ENCODE measurements around the gene INPP5F.
"Not testable (repeated sequence)": the region's sequence is repeated elsewhere in the genome, so short reads cannot be mapped to it uniquely, and the experiment has no call there.

The INPP5F gene

DNA sequence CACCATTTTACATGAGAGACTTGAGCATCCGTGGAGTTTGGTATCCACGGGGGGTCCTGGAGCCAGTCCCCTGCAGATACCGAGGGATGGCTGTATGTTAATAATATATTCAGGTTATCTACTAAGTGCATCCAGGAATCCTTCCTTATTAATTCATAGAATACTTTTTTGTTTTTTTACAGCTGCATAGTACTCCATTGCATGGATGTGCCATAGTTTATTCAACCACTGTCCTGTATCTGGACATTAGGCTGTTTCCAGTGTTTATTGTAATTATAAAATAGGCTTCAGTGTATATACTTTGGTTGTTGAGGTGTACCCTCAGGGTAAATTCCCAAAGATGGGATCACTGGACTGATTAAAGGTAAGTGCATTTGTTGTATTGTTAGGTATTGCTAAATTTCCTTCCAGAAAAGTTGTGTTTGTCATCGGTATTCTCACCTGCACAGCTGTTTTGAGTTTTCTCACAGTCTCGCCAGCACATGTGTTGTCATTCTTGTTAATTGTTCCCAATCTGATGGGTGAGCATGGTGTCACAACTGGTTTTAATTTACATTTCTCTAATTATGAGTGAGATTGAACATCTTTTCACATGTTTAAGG is 55.1 kb downstream of the INPP5F start:
- DNase-seq = no peak

DNA sequence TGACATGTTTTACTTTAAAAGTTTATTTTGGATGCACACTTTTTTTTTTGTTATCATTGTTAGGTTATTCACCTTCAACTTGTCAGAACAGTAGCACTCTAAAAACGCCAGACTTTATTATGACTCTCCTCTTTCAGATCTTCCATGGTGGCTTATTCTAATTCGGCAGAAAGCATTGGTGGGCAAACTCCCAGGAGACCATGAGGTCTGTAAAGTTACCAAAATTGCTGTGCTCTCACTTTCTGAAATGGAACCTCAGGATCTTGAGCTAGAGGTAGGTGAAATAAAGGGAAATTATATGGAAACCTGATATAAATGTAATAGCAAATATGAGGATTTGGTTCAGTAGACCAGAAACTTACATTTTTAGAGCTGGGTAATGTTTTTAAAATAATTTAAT is 55.6 kb downstream of the INPP5F start:
- DNase-seq = no peak

- DNase-seq = no peak
Observed at GRCh38 chr10:119782981-119783664, 57.3 kb downstream of the INPP5F start.

GRCh38 chr10:119783665-119784027 is 57.8 kb downstream of the INPP5F start:
- no peak for DNase-seq

DNA sequence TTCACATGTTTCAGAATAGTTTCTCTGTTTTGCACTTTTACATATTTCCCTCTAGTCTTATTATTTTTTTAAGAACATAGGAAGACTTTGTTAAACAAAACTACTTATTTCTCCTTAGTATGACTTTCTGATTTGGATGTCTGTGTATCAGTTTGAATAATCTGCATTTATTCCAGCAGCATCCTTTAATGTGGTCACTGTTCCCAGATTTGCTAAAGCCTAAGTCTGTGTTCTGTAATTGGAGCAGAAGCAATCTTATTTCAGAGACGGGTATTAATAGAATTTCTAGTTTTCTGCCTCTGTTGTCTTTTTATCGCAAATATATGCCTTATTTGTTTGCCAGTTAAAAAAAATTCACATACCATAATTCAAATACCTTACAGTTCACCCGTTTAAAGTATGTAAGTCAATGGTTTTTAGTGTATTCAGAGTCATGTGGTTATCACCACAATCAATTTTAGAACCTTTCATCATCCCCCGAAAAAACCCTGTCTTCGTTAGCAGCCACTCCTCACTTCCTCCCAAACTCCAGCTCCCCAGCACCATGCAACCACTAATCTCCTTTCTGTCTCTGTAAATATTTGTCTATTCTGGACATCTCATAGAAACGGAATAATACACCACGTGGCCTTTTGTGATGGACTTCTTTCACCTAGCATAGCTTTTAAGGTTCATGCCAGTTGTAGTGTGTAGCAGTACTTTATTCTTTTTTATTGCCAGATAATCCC is 58.7 kb downstream of the INPP5F start:
- no peak for DNase-seq

DNA sequence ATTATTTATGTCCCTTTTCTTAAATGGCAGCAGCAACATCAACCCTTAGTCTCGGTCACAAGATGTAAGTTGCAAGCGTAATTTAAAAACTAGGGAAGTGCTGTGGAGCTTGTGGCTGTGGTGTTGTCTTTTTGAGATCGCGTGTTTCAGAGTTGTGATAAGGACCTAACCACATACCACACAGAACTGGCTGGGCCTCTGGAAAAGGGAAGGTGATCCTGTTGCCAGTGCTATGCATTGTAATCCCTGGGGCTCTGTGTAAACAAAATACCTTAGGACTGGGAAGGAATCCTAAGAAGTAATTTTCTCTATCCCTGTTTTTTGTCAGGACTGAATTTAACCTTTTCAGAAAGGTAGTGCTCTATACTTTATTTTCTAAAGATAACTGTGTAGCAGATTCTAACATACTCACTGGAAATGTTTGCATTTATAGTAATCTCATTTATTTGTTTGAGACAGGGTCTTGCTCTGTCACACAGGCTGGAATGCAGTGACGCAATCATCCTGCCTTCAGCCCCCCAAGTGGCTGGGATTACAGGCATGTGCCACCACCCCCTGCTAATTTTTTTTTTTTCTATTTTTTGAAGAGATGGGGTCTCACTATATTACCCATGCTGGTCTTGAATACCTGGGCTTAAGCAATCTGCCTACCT is 60.4 kb downstream of the INPP5F start:
- DNase-seq = no peak

DNA sequence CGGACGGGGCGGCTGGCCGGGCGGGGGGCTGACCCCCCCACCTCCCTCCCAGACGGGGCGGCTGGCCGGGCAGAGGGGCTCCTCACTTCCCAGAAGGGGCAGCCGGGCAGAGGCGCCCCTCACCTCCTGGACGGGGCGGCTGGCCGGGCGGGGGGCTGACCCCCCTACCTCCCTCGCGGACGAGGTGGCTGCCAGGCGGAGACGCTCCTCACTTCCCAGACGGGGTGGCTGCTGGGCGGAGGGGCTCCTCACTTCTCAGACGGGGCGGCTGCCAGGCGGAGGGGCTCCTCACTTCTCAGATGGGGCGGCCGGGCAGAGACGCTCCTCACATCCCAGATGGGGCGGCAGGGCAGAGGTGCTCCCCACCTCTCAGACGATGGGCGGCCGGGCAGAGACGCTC is 69.3 kb downstream of the INPP5F start:
- DNase-seq = not testable (repeated sequence)

DNA sequence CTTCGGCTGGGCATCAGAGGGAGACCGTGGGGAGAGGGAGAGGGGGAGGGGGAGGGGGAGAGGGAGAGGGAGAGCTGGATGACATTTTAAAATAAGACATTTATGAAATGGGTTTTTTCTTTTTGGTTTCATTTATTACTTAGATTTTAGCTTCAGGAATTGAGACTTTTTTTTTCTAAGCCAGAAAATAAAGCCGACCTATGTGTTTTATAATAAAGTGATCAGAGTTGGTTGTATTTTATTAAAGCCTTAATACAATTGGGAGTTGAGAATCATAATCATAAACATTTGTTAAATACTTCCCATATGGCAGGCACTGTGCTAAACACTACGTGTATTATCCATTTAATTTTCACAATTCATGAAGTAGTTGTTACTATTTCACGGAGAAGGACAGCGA is 70.2 kb downstream of the INPP5F start:
- no peak for DNase-seq

GRCh38 chr10:119801176-119801575 is 75.3 kb downstream of the INPP5F start:
- no peak for DNase-seq

GRCh38 chr10:119801998-119802538 is 76.2 kb downstream of the INPP5F start:
- DNase-seq = no peak

DNA sequence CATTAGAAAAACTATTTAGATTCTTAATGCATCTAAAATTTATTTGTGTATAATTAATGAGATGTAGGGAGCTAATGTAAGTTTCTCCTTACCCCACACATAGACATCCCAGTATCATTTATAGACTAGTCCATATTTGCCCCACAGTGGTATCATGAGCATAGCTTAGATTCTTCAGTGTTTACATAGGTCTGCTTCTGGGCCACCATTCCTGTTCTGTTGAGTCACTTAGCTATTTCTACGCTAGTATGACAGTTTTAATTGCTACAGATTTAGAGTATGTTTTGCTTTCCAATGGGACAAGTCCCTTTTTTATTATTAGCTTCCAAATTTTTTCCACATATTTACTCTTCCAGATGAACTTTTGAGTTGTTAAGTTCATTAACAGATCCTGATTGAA is 77.4 kb downstream of the INPP5F start:
- DNase-seq = no peak

GRCh38 chr10:119805702-119806230 is 79.9 kb downstream of the INPP5F start:
- no peak for DNase-seq

DNA sequence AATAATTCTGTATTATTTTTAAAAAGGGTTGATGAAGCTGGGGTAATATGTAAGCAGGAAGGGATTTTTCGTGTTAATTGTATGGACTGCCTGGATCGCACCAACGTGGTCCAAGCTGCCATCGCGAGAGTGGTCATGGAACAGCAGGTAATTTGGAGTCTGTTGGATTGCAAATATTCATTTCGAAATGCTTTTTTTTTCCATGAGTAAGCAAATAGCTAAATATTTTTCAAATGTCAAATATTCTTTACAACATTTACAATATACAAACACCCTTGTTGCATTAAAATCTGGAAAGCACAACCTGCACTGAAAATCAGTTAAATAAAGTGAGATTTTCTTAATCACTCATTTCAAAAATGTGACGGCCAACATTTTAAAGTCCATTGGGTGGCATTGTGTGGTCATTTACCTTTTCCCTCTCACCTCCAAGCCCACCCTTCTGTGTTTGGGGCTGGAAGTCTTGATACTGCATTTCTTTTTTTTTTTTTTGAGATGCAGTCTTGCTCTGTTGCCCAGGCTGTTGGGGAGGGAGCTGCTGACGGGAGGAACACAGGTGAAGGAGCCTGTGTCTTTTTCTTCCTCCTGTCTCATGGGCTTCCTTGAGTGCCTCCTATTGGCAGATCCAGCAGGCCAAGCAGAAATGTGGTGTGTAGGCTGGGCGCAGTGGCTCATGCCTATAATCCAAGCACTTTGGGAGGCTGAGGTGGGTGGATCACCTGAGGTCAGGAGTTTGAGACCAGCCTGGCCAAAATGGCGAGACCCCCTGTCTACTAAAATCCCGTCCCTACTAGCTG is 80.7 kb downstream of the INPP5F start:
- no peak for DNase-seq

DNA sequence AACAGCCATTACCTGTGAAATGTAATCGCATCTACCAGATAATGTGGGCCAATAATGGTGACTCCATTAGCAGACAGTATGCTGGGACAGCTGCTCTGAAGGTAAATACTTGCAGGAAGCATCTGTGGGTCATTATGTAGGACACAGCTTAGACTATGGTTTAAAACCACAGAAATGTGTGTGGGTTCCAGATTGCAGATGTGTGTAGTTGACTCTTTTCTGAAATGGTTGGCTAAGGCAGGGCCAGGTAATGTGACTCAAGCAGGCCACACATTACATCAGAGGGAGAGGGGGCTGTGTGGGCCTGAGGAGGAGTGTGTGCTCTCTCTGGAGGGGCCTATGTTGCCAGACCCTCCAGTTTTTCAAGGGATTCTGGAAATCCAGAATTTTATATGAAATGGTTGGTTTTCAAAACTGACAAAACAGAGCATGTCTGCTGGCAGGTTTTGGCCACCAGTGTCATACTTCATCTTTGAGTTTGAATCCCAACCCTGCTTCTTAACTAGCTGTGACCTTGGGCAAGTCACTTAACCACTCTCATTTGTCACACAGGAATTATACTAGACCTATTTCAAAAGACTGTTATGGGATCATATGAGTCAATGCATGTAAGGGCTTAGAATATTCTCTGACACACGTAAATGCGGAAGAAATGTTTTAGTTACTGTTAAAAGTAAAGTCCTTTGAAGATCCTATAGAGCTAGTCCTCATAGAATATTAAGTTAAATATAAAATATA is 82.3 kb downstream of the INPP5F start:
- no peak for DNase-seq

DNA sequence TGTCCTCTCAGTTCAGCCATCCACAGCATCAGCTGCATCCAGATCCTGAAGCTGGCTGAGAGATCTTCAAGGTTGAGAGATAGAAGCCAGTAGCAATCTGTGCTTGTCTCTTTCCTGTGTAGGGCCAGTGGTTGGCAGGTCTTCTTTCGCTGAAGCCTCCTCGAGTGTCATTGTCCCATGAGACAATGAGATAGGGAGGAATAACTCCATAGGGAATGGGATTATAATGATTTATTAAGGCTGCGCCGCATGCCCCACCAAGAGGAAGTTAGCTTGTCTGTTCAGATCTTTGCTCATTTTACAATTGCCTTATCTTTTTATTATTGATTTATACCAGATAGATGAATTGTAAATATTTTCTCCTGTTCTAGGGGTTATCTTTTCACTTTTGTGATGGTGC is 85.3 kb downstream of the INPP5F start:
- DNase-seq = no peak

DNA sequence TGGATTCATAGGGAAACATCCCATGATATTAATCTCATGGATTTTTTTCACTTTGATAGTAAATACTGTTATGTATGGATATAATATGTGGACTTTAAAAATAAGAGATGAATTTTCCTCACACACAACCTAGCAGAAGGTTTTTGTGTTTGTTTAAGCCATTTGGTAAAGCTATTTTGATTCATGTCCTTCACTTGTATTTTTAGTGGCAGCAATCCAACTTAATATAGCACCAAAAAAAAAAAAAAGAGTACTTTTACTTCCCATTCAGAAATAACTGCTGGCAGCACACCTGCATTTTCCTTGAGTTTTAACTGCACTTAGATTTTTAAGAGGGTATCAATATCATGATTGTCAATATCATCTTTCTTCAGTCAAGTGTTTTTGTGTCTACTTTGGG is 86.8 kb downstream of the INPP5F start:
- peak; percentile 42 for DNase-seq

GRCh38 chr10:119815671-119816070 is 89.8 kb downstream of the INPP5F start:
- no peak for DNase-seq

DNA sequence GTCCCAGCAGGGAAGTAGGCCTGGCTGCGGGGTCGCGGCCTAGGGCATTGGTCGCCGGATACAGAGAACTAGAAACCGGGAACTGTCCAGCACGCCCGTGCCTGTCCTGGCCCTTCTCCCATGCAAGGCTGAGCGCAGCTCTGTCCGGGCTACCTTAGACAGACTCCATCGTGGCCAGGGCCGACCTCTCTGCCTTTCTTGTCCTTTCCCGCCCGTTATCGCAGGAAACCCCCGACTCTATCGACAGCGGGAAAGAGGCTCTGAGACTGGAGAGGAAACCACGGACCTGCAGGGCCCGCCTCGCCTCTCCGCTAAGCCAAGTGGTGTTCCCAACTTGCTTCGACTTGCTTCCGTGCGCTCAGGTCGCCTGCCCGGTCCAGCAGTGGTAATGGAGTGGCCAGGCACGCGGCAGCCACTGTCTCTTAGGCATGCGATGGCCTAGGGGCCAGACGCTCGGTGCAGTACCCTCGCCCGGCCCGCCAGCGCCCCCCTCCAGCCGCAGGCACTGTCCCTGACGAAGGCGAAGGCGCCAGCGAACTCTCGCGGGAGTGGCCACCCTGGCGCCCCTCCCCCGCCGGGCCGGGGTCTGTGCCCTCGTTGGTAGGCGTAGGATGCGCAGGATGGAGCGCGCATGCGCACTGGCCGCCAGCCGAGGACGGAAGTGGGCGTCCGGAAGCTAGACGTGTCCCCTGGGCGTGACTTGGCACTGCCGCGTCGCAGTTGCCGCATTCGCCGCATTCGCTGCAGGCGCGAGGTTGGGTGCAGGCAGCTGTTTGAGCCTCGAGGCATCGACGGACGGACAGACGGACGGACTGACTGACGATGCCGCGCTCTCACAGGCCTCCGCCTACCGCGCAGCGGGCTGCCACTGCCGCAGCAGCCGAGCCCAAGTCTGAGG is 92.4 kb downstream of the INPP5F start:
- no peak for DNase-seq

- no peak for DNase-seq
Observed at GRCh38 chr10:119818889-119819270, 93.0 kb downstream of the INPP5F start.

DNA sequence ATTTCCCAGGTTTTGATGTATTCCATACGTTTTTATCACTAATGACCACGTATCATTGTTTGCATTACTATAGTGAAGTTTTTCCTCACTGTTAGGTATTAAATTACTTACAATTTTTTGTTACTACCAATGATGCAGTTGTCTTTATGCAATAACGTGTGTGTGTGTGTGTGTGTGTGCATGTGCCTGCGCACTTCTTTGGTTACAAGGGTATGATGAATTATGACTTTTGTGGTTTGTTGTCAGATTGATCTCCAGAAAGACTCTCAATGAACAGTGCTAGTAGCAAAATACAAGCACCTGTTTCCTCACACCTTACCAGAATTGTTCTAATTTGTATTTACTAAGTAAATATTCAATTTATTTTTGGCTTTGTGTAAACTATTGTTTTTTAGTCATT is 95.3 kb downstream of the INPP5F start:
- DNase-seq = no peak

GRCh38 chr10:119824299-119824698 is 98.4 kb downstream of the INPP5F start:
- no peak for DNase-seq

Measured in DMS79 treated with DMSO at 0.1 percent for 48 hours (cell line).